AG09309 (cell line): ENCODE data around the gene INPP5J.

Source experiments
- DNase-seq: peaks from one replicate; pipeline ENCODE4 v3.0.0-alpha.2; 2010; ENCODE audit warnings: low read depth
- H3K4me3 ChIP-seq: 2 replicates; pipeline ENCODE4 v1.5.1; 2011; ENCODE audit warnings: mild to moderate bottlenecking, low read depth, low read length, moderate library complexity; ENCODE audit not compliant: control insufficient read depth
- TF ChIP-seq, protein P1 (sequence below): IDR thresholded peaks from 2 replicates; pipeline ENCODE4 v1.5.1; 2011; ENCODE audit warnings: mild to moderate bottlenecking, low read depth, low read length, inconsistent platforms; ENCODE audit not compliant: insufficient read depth, control insufficient read depth; ENCODE audit errors: missing control alignments

Gene INPP5J

DNA sequence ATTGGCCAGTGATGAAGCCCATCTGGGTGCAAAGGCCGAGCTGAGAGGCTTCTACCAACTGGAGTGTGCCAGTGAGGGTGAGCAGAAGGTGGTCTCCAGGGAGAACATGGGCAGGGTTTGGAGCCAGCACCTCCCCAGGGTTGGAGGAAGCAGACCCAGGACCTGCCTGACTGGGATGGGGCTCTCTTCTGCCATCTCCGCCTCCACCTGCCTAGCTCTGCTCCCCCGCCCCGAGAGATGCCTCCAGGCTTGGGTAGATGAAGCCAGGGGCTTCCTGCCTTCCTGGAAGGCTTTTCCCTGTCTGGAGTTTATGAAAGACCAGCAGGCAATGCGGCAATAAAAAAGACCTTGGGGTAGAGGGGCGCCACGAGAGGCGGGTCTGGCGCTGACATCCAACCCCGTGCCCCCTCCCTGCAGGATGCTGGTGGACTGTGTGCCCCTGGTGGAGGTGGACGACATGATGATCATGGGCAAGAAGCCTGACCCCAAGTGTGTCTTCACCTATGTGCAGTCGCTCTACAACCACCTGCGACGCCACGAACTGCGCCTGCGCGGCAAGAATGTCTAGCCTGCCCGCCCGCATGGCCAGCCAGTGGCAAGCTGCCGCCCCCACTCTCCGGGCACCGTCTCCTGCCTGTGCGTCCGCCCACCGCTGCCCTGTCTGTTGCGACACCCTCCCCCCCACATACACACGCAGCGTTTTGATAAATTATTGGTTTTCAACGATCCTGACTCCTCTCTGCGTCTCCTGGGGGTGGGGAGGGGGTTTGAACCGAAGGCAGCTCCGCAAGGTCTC, 18.7 kb upstream of the INPP5J start:
- TF ChIP-seq, protein P1, sequence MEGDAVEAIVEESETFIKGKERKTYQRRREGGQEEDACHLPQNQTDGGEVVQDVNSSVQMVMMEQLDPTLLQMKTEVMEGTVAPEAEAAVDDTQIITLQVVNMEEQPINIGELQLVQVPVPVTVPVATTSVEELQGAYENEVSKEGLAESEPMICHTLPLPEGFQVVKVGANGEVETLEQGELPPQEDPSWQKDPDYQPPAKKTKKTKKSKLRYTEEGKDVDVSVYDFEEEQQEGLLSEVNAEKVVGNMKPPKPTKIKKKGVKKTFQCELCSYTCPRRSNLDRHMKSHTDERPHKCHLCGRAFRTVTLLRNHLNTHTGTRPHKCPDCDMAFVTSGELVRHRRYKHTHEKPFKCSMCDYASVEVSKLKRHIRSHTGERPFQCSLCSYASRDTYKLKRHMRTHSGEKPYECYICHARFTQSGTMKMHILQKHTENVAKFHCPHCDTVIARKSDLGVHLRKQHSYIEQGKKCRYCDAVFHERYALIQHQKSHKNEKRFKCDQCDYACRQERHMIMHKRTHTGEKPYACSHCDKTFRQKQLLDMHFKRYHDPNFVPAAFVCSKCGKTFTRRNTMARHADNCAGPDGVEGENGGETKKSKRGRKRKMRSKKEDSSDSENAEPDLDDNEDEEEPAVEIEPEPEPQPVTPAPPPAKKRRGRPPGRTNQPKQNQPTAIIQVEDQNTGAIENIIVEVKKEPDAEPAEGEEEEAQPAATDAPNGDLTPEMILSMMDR: no peak
- DNase-seq: no peak
- no peak overlapping the region for H3K4me3 ChIP-seq

DNA sequence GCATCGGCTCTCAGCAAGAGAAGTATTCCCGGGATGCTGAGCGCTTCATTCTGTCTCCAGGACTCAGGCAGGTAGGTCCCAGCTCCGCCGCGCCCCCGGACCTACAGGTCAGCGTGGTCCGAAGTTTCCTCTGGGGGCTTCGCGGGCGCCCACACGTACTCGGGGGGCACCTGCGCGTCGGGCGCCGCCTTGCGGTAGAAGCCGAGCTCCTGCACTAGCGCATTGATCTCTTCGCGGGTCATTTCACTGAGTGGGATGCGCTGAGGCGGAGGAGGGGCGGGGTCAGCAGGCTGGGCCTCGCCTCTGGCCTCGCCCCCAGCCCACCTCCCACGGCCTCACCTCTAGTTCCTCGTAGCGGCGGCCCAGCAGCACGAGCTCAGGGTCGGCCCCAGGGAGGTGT, 17.9 kb upstream of the INPP5J start:
- TF ChIP-seq, protein P1: peak; percentile 52
- H3K4me3 ChIP-seq: no peak overlapping the region
- no peak for DNase-seq

DNA sequence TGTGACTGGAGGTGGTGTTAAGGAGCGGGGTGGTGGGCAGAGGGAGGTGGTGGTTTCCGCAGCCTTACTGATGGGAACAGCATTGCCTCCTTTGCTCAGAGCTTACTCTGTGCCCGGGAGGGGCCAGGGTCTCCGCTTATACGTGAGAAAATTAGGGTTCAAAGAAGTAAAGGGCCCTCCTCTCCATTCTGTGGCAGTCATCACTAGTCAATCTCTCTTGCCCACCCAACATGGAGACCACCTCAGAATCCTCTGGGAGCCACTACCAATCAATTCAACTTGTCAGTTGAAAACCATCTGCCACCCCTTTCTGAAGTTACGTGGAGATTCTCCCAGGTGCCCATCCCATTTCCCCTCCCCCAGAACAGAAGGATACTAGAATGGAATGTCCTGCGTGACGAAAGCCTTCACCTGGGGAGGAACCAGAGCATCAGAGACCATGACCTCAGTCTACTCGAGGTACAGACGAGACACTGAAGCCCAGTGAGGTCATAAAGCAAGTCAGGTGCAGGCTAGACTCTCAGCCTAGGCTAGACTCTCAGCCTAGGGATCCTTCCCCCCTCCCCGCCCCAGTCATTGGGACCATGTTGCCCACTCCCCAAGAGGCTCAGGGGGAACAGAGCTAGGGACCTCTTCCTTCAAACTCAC, 17.4 kb upstream of the INPP5J start:
- TF ChIP-seq, protein P1: no peak
- peak overlapping the region; percentile 91 for H3K4me3 ChIP-seq
- no peak for DNase-seq

DNA sequence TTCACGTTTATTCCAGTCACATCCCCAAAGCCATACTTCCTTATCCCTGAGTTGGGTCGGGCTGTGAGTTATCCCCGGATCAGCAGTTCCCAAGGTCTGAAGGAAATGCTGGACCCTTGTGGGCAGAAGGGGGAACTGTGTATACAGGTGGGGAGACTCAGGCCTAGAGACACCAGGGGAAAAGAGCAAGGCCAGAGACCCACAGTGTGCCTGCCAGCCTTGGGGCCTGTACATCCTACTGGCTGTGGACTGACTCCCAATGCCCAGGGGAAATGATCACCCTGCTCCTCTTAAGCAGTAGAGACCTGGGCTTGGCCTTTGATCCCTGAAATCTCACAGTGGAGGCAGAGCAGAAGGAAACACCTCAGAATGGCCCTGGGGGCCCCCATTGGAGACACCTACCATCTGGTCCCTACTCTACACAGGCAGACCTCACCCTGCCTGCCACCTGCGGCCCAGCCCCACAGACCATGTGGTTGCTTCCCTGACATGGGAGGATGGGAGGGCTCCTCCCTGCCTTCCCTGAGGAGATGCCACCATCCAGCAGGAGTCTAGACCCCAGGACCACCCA, 16.7 kb upstream of the INPP5J start:
- H3K4me3 ChIP-seq: peak overlapping the region; percentile 91
- DNase-seq: no peak
- TF ChIP-seq, protein P1: peak; percentile 41

DNA sequence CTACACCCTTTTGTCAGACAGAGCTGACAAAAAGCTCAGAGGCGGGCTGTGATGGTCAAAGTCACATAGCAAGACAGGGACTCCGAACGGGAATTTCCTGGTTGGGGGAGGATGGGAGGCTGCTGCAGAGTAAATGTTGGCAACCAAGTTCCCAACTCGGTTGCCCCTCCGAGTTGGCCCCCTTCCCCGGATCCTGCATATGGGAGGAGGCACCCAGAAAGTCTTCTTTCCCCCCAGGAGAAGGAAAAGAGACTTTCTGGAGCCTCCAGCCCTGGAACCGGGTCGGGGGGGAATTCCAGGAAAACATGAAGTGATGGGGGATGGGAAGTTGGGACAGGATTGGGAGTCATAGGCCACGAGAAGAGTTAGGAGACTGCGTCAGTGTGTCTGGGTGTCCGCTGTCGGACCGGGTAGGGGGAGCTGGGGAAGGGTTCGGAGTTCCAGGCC, 16.0 kb upstream of the INPP5J start:
- no peak for DNase-seq
- H3K4me3 ChIP-seq: peak overlapping the region; percentile 91
- TF ChIP-seq, protein P1: no peak

DNA sequence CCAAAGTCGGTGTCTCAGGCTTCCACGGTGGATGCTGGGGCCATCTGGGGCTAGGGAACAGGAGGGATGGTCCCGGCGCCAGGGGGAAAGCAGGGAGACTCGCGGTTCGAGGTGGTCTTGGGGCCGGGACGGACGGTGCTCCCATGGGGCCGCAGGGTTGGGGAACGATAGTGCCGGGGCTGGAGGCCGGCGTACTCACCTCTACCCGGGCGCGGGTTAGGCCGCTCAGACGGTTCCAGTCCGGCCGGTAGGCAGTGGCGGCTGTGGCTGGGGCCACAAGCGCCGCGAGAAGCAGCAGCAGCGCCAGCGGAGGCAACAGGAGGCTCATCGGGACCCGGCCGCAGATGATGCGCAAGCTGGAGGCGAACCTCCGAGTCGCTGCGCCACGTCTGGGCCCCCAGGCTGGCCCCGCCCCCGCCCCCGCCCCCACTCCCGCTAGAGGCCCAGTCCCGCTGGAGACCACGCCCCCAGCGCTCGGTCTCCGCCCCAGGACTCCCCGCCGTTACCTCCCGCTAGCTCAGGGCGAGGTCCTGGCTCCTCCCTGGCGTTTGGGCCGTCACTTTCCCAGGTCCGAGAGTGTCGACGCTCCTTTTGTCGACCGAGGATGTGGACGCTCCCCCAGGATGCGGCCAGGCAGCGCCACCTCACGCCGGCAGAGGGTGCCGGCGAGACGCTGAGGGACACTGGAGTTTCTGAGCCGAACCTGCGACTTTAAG, 15.4 kb upstream of the INPP5J start, which contains the start of gene SELENOM:
TSS of gene SELENOM (minus strand) at position 391 of the 716 bp plus-strand sequence. CDS start at position 328, 63 bp downstream.
- peak within 1 kb of the TSS; percentile 91 for H3K4me3 ChIP-seq
- peak; percentile 92 for DNase-seq
- TF ChIP-seq, protein P1: peak; percentile 97
